Activated naive CD4-positive, alpha-beta T cell treated with anti-CD3 and anti-CD28 coated beads for 36 hours (primary cell): Measurements from ENCODE around the gene ATP6V1F. TPM values are rescaled to one million over a fixed set of nuclear protein-coding genes. Genes with fewer than 3 reads are reported as not detected.

Source experiments
- CTCF ChIA-PET: fragments of 350-600 bp; sonication (Branson Sonifier 250); formaldehyde crosslinking; loops from one replicate; lab custom pipeline; 2021; ENCODE audit warnings: antibody characterized with exemption; lab: Charles Lee
- DNase-seq: peaks from one replicate; pipeline ENCODE4 v3.0.0-alpha.2; 2020
- H3K27ac Mint-ChIP-seq: one replicate; pipeline ENCODE4 v1.8.0; 2021; ENCODE audit warnings: mild to moderate bottlenecking, mixed read lengths
- H3K27me3 Mint-ChIP-seq: one replicate; pipeline ENCODE4 v1.8.0; 2021; ENCODE audit warnings: low read depth, mixed read lengths
- H3K36me3 Mint-ChIP-seq: one replicate; pipeline ENCODE4 v1.8.0; 2021; ENCODE audit warnings: low read depth, mixed read lengths
- H3K4me1 Mint-ChIP-seq: one replicate; pipeline ENCODE4 v1.8.0; 2021; ENCODE audit warnings: low read depth, mixed read lengths
- H3K4me3 Mint-ChIP-seq: one replicate; pipeline ENCODE4 v1.8.0; 2021; ENCODE audit warnings: mild to moderate bottlenecking, moderate library complexity, mixed read lengths
- H3K9me3 Mint-ChIP-seq: one replicate; pipeline ENCODE4 v1.8.0; 2021; ENCODE audit warnings: mixed read lengths
- intact Hi-C: fragments of 100-400 bp; cut with micrococcal nuclease; formaldehyde crosslinking; loops from one replicate; pipeline ENCODE4 v1.15.1; 2023
- total RNA-seq, 2 experiments: library from RNA; stranded (reverse); gene quantifications; one replicate each; pipeline ENCODE4 v1.2.3, GENCODE V29; 2021

ATP6V1F gene
- total RNA-seq, 2 experiments from 2014 or later: 129 to 142 TPM

DNA sequence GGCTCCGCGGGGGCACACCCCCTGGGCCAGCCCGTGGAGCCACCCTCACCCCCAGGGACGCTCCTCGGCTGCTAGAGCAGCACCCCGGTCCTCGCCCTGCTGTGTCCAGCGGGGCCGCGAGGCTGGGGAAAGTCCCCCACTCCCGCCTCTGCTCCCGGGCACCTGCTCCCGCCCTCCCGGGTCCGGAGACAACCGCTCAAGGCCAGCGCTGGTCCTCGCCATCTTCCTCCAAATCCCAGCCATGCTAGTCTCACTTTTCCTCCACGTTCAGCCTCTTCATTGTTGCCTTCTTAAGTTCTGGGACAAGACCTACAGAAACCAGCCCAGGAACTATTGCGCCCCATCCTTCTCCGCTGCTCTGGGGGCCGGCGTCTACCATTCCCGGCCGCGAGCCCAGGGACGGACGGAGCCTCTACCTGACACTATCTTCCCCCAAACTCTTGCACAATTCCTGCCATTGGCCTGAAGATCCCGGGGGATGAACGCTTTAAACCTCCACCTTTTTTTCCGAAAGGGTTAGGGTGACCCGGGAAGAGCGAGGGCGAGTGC is 52.7 kb downstream of the ATP6V1F start:
- intact Hi-C loops: no loop called here
- H3K9me3 Mint-ChIP-seq: no peaks in the 10 kb centered on the region
- H3K36me3 Mint-ChIP-seq: no peaks in the 10 kb centered on the region
- no peak for DNase-seq
- peaks cover 48% of the 10 kb centered on the region for H3K27me3 Mint-ChIP-seq
- H3K4me3 Mint-ChIP-seq: peak overlapping the region; percentile 43
- no peak overlapping the region for H3K27ac Mint-ChIP-seq
- H3K4me1 Mint-ChIP-seq: peaks cover 10% of the 10 kb centered on the region
- CTCF ChIA-PET: interaction anchor here (1.1 kb wide), 1 partner anchor 177 kb away, joined by 9 read pairs; no protein-coding TSS in a partner anchor

Other genes starting within 250 kb of the ATP6V1F start
- gene GARIN1A, start 190.6 kb upstream of the ATP6V1F start, total RNA-seq: not detected
- gene CALU, start 123.5 kb upstream of the ATP6V1F start, total RNA-seq: 10 to 100 TPM; 33.0 to 35.4 TPM
- gene OPN1SW, start 87.1 kb upstream of the ATP6V1F start, total RNA-seq: not detected
- 1 to 10 TPM; 4.2 to 5.9 TPM for gene CCDC136, start 70.9 kb upstream of the ATP6V1F start, total RNA-seq
- gene FLNC, start 32.5 kb upstream of the ATP6V1F start, total RNA-seq: under 1 TPM; 0.02 to 0.05 TPM
- gene KCP, start 47.9 kb downstream of the ATP6V1F start, total RNA-seq: not detected
- gene IRF5, start 75.1 kb downstream of the ATP6V1F start, total RNA-seq: 1 to 10 TPM; 1.4 to 1.9 TPM
- 10 to 100 TPM; 65.7 to 66.4 TPM for gene TNPO3, start 192.3 kb downstream of the ATP6V1F start, total RNA-seq